ENCODE results near the gene MAL. TPM values are rescaled to one million over a fixed set of nuclear protein-coding genes. Genes with fewer than 3 reads are reported as not detected.

Gene MAL
- total RNA-seq: 1.6 and 4.1 TPM in 2 replicates

GRCh38 chr2:95025406-95026319 lies at the start of gene MAL:
Gene MAL, plus strand, starts transcription at chr2:95025708. Its CDS starts 85 bp downstream, at chr2:95025793.

Other genes with a start within 250 kb of the MAL start
- not detected in 2 replicates for gene TEKT4, start 154.3 kb upstream of the MAL start, total RNA-seq
- 49.2 and 59.7 TPM in 2 replicates for gene MRPS5, start 96.1 kb downstream of the MAL start, total RNA-seq
- gene ZNF514, start 134.1 kb downstream of the MAL start, total RNA-seq: 10.3 and 14.0 TPM in 2 replicates
- 7.2 and 7.8 TPM in 2 replicates for gene ZNF2, start 140.1 kb downstream of the MAL start, total RNA-seq
- 6.2 and 12.9 TPM in 2 replicates for gene ZNF892, start 181.8 kb downstream of the MAL start, total RNA-seq
- gene PROM2, start 248.7 kb downstream of the MAL start, total RNA-seq: 14.0 and 101 TPM in 2 replicates

Measured in nasal cavity respiratory epithelium epithelial cell of viscerocranial mucosa (primary cell).